Limb (tissue), 2 donors: ENCODE data around the gene ACBD3.

Experiments
- DNase-seq, 2 donors: peaks; one replicate each; pipeline ENCODE4 v3.0.0-alpha.2; 2016; ENCODE audit errors: extremely low spot score in 2 of 2

Gene ACBD3

DNA sequence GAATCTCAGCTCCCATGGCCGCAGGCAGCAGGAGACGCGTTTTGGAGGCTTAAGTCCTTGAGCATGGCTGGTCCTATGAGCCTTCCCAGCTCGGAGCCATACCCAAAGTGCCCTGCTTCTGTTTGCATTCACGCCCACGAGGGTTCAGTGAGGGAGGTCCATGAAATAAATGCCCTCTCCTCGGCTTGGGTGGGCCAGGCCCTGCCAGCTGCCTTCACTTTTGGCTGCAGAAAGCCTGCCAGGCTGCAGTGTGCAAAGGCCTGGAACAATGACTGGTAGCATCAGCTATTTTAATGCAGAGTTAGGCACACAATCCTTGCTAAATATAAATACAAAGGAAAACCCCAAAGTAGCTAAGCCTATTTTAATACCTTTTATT, 74.7 kb downstream of the ACBD3 start:
- DNase-seq, result no peak

DNA sequence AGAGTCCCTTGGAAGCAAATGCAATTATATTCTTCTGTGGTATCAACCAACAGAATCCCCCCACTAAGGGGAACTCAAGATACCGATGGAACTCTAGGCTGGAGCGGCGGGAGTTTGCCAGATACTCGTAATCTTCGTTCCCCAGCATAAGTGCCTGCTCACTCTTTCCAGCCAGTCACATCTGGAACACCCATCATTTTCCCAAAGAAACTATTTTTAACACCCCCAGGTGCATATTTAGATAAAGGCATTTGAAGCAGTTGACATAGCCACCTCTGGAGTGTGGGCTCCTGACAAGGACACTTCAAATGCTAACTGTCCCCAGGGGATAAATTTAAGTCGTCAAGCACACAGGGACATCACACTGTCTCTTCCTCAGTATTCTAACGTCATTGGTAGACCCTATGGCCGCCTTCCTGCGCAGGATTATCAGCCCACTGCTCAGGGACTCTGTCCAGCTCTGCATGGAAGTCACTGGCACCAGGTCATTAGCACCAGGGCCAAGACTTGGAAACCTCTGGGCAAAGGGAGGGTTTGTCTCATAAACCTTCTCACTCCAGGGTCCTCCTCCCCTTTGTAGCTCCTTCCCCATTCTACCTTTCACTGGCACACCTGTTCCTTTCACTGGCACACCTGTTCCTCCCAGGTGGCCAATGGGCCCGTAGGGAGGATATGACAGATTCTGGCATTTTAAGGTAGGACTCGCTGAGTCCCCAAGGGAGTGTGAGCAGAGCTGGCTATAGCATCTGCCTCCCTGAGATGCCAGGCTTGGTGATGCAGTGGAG, 75.3 kb downstream of the ACBD3 start:
- DNase-seq, result peak in 1 of 2 donors; percentile 42

DNA sequence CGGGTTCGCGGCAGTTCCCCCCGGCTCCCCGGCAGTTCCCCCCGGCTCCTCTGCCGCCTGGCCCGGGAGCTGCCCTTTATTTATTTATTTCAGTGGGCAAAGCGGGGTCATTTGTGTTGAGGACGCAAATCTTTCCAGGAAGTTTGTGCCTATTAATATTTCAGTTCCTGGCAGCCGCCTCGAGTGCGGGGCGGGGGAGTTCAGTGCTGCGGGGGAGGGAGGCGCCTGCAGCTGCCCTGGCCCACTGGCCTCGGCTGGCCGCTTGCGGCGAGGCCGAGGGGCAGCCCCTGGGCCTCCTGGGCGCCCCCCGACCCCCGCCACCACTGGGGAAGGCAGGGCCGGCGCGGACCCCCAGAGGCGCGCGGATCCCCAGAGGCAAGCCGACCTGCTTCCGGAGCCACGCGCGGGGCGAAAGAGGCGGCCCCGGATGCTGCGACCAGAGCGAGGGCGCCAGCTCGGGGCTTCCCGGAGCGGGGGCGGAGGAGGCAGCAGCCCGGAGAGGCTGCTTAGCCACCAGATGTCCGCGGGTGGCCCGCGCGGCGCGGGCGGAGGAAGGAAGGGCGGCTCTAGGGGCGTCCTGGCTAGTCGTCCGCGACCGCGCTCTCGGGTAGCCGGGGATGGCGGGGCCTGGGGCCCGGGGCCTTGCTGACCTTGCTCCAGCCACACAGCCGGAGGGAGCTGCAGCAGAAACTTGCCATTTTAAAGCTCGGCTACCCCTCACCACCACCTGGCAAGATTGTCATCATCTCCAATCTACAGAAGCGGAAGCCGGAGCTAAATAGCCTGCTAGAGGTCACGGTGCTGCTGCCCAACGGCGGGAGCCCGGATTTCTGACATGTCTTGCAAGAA, 76.1 kb downstream of the ACBD3 start:
- DNase-seq, result peak in 1 of 2 donors; percentile 81

DNA sequence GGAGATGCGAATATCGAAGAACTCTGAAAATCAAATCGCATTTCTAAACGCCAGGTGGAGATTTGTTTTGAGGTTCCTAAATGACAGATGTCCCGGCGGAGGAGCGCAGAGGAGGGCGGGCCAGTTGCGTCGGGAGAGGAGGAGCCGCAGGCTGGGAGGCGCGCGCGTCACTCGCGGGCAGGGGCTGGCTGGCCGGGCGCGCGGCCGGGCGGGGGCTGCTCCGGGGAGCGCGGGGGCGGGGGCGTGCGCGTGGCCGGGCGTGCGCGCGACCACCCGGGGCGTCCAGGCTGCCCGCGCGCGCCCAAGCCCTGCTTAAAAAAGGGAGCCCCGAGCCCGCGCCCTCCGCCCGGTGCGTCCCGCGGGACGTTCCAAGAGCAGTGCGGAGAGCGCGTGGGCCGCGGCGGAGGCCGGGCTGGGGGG, 76.7 kb downstream of the ACBD3 start:
- peak; percentile 89 to 93 for DNase-seq

DNA sequence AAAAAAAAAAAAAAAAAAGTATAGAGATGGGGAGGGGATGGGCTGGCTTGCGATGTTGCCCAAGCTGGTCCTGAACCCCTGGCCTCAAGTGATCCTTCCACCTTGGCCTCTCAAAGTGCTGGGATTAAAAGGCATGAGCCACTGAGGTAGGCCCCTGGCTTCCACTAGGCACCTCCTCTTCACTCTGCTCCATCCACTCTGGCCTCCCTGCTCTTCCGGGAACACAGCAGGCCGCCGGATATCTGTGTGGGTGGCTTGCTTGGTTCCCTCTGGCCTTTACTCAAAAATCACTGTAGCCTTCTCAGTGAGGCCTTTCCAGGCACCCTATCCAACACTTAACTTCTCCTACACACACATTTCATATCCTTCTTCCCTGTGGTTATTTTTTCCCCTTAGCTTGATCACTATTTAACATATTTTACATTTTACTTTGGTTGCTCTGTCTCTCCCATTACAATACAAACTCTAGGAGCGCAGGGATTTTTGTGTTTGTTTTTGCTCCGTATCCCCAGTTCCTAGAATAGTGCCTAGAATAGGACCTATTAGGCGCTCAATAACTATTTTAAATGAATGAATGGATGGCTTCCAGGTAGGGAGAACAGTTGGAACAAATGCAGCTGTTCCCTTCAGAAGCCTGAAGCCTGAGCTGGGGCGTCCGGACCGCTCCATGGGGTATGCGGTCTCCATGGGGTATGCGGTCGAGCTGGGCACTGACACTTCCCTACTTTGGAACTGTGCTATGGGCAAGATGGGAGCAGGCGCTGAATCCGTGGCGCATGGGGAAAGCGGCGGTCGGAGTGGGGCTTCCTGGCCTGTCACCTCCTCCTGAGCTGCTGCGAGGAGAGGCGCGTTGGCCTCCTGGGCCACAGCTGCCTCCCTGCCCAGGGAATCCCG, 77.4 kb downstream of the ACBD3 start:
- no peak for DNase-seq

DNA sequence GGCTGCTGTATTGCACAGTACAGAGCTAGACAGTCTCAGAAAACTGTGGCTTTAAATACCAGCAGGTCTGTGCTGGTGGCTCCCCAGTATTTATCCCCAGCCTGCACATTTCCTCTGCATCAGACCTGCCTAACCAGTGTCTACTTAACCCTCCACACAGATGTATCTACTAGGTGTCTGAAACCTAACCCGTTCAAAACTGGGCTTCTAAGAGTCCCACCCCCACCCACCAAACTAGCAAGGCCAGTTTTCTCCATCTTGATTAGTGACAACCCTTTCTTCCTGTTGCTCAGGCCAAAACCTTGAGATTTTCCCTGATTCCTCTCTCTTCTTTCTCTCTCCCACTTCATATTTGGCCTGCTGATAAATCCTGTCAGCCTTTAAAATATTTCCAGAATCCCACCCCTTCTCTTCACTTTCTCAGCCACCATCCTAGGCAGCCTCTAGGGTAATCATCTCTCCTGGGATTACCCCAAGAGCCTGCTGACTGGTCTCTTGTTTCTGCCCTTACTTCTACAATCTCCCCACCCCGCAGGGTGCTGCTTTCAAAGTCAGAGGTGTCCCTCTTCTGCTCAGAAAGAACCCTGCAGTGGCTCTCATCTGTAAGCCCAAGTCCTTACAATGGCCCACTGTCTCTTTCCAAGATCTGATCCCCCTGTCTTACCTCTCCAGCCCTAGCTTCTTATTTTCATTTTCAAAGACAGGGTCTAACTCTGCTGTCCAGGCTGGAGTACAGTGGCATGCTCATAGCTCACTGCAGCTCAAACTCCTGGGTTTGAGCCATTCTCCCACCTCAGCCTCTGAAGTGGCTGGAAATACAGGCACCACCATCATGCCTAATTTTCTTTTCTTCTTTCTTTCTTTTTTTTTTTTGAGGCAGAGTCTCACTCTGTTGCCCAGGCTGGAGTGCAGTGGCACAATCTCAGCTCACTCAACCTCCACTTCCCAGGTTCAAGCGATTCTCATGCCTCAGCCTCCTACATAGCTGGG, 78.8 kb downstream of the ACBD3 start:
- no peak for DNase-seq

DNA sequence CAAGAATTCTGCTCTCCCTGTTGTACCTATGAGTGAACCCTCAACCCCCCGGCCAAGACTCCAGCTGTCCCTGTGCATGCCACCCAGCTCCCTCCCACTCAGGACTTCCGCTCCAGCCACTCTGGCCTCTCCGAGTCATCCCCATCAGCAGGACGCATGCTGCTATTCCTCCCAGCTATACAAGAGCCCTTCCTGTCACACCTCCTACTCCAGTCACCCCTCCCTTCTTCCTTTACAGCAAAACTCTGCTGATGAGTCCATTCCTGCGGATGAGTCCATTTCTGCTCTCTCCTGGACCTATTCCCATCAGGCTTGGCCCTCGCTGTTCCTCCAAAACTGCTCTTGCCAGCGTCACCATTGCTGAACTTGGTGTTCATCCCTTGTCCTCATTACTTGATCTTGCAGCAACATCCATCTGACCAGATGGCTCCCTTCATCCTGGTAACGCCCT, 81.8 kb downstream of the ACBD3 start:
- no peak for DNase-seq

DNA sequence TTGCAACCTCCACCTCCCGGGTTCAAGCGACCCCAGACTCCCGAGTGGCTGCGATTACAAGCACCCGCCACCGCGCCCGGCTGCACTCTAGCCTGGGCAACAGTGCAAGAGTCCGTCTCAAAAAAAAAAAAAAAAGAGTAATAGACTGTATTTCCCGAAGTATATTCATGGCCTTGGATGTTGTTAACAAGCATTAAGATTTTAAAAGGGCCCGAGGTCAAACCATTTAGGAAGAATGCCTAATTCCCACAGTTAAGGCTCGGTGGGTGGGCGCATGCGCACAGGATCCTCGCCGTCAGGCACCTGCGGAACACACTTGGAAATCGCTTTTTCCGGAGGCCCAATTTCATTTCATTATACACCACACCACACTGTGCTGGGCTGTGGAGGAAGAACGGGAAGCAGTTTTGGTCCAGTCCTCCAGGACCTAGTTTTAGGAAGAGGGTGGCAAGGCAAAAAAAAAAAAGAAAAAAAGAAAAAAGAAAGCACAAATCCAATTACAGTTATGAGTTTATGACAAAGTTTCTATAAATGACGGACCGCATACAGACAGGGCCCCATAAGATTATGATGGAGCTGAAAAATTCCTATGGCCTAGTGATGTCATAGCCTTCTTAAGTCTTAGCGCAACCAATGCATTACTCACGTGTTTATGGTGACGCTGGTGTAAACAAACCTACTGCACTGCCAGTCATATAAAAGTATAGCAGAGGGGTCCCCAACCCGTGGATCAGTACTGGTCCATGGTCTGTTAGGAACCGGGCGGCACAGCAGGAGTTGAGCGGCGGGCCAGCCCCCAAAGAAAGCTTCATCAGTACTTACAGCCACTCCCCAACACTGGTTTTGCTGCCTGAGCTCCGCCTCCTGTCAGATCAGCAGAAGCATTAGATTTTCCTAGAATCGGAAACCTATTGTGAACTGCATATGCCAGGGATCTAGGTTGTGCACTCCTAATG, 85.8 kb downstream of the ACBD3 start:
- no peak for DNase-seq

DNA sequence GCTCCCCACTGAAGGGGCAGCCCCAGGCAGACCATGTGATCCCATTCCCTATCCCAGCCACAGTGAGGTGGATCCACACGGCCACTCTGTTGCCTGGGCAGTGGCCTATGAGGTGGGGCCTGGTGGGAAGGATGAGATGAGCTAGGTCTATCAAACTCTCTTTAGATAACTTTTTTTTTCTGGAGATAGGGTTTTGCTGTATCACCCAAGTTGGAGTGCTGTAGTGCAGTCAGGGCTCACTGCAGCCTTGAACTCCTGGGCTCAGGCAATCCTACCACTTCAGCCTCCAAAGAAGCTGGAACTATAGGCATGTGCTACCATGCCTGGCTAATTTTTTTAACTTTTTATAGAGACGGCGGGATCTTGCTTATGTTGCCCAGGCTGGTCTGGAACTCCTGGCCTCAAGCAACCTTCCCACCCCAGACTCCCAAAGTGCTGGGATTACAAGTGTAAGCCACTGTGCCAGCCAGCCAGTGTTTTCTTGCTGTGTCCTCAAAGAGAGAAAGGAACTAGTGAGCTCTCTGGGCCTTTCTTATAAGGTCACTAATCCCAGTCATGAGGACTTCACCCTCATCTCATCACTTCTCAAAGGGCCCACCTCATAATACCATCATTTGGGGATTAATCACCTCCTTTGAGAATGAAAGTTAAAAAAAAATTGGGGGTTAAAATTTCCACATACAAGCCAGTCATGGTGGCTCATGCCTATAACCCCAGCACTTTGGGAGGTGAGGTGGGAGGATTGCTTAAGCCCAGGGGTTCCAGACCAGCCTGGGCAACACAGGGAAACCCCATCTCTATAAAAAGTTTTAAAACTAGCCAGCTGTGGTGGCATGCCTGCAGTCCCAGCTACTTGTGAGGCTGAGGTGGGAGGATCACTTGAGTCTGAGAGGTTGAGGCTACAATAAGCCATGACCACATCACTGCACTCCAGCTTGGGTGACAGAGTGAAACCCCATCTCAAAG, 87.4 kb downstream of the ACBD3 start:
- no peak for DNase-seq

DNA sequence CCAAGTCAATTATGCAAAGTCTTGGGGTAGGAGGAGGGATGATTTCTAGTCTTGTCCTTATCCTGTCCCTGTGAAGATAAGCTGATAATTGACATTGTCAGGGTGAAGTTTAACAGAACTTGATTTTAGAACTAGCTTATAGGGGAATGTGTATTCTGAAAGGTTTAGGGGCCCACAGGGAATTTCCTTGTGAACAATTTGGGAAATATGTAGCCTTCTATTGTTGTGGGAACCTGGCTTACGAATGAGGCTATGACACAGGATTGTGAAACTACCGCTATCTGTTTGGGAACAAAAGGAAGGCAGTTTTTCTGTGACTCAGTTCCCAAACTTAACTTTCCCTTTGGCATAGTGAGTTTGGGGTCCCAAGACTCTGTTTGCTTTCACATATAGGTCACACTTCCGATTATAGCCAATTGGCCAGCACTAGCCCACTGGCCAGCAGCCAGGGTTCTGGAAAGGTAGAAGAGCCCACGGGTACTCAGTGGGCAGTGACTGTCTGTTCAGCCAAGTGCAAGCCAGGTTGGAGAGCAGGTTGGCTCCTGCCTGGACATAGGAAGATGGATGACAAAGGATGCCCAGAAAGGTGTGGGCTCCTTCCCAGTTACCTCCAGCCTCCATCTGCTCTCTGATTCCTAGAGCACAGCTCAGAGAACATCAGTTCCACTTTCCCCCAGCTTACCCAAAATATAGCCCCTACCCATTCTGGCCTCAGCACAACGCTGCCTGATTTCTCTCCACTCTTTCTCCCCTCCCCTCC, 88.5 kb downstream of the ACBD3 start:
- DNase-seq, result no peak

DNA sequence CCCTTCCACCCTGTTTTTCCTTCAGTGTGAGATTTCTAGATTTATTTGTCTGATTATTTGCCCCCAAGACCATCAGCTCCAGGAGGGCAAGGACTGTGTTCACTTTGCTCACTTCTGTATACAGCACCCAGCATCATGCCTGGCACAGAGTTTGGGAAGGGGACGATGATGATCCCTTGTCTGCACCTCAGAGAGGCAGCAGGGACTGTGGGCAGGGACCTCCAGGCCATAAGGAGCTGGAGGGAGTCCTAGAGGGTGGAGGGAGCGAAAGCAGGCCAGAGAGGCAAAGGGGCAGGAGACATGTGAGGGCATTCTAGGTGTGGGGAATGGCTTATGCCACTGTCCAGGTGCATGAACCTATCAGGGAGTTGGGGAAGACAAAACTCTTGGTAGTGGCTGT, 91.3 kb downstream of the ACBD3 start:
- DNase-seq, result peak in 1 of 2 donors; percentile 5
